HUDEP-2 (cell line): ENCODE results near the gene PSMF1.

Experiments
- DNase-seq, 76 experiments: peaks; one replicate each; lab custom pipeline; 2025; ENCODE audit not compliant: unreplicated experiment in 76 of 76; lab: John Stamatoyannopoulos, UW

Gene PSMF1

GRCh38 chr20:1160991-1161390 is 42.6 kb downstream of the PSMF1 start:
- no peak for DNase-seq

DNA sequence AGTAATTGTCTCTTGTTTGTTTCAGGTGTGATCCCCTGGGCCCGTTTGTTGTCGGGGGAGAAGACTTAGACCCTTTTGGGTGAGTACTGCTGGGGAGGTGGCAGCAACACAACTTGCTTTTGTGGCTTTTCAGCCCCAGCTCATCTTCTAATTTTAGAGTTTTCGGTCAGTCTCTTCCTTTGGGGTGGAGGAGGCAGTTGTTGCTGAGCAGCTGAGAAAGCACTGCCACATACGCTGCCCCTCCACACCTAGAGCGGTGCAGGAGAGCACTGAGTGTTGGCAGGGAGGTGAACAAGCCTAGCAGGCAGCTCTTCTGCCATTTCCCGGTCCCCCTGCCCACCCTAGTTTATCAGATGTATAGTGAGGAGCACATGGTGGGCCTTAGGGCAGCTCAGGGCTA is 44.7 kb downstream of the PSMF1 start:
- DNase-seq = no peak

DNA sequence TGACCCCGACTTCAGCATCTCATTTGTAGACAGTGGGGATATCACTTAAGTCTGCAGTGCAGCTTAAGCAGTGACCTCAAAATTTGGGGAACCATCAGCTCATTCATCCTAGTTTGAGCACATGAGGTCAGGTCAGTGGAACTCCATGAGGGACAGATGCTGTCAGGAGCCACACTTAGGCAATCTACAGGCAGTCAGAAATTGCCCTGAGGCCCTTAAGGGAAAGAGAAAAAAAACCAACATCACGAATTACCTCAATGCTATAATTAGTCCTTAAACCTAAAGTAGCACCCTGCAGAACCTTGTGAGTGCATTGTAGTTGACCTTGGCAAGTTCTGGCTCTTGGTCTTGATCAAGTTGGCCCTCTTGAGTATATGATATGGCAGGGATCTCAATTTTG is 45.3 kb downstream of the PSMF1 start:
- DNase-seq = no peak

- no peak for DNase-seq
Observed at GRCh38 chr20:1164871-1165270, 46.5 kb downstream of the PSMF1 start.

DNA sequence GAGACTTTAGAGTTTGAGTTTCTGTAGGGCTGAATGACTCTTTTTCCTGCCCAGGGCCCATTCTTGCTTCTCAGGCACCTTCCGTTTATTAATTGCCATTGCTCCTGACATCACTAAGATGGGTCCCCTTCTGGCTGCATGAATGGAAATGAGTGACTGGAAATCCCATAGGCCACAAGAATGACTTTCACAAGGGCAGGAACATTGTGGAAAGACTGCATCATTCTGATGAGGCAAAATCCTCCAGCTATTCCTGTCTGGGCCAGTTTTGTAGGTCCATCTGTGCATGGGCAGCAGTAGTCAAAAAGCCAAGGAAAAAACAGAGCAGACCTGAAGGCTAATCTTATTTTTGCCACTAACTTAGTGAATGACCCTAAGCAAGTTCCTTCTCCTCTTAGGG is 47.1 kb downstream of the PSMF1 start:
- no peak for DNase-seq

DNA sequence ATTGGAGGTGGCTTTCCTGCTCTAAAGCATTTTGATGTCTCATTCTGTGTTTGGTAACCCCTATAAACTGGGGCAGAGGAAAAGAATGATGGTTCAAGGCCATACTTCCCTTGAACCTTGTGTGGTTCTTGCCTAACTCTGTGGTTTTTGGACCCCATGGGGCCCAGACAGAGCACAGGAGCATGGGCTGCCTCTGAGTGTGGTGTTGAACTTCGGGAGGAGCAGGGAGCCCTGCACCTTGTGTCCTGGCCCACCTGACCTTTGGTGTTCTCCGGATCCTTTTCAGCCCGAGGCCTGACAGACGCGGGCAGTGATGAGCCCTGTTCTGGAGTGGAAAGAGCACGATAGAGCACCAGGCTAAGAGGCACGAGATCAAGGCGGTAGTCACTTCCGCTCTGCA is 47.5 kb downstream of the PSMF1 start:
- DNase-seq = no peak

- DNase-seq = no peak
Observed at GRCh38 chr20:1166948-1167720, 48.7 kb downstream of the PSMF1 start.

DNA sequence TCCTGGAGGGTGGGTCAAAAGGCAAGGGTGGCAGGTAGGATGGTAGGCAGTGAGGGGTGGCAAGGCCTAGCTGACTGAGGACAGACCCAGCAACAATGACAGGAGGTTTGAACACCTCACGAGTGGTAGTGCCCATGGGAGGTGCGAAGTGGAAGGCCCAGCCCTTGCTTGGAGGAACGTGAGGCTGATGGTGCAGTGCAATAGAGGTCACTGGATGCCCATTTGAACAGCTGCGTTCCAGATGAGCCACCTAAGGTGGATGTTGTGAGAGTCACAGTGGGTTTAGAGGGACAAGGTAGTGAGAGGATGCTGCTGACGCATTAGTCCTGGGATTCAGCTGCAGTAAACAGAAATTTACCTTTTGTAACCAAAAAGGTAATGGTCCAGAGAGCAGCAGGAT is 50.8 kb downstream of the PSMF1 start:
- DNase-seq = no peak

- DNase-seq = peak in 43 of 76 experiments; percentile 6 to 63 (median 31)
Observed at GRCh38 chr20:1171461-1172093, 53.2 kb downstream of the PSMF1 start.

DNA sequence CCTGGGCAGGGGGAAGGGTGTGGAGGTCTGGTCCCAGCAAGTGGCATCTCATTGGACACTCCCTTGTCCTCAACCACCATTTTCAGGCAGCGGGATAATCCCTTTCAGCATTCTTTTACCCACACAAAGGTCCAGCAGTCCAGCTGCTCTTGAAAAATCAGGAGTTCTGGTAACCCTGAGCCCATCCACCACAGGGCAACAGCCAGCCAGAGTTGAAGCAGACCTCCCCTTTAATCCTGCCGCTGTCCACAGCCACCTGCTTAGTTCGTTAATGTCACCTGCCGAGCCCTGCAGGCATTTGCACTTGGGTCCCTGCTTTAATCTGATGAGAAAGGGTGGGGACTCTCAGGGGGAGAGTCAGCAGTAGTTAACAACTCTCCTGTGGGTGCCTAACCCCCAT is 55.3 kb downstream of the PSMF1 start:
- no peak for DNase-seq

GRCh38 chr20:1174787-1175186 is 56.4 kb downstream of the PSMF1 start:
- peak in 24 of 76 experiments; percentile 4 to 55 (median 16) for DNase-seq

- DNase-seq = peak in 23 of 76 experiments; percentile 1 to 51 (median 19)
Observed at GRCh38 chr20:1177680-1178079, 59.3 kb downstream of the PSMF1 start.

DNA sequence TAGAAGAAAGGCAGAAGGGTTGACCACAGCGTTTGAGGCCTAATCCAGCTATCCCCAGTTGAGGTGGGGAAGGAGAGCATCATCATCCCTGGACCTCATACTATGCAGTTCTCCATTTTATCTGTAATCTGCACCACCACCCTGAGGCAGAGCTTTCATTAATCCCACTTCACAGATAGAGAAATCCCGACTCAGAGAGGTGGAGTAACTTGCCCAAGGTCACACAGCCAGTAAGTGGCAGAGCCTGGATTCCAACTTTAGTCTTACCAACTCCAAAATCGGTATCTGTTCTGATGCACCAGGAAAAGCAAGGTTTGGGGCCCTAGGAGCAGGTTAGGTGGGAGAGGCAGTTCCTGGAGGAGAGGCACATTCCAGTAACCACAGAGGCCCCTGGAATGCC is 59.7 kb downstream of the PSMF1 start:
- no peak for DNase-seq

DNA sequence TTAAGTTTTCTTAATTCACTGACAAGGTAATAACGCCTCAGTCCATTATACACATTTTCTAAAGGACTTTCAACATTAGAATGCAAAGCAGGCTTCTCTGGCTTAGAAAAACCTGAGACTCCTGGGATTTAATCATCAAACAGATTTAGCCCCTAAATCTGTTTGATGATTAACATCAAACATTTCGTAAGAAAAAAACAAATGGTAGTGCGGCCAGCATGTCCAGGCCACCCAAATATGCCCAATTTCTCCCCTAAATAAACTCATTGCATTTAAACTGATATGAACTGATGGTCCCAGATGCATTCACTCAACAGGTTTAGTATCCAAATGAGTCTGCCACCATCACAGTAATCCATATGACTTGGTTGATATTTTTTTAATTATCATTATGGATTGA is 60.2 kb downstream of the PSMF1 start:
- DNase-seq = no peak

GRCh38 chr20:1180949-1181348 is 62.5 kb downstream of the PSMF1 start:
- DNase-seq = no peak

- no peak for DNase-seq
Observed at GRCh38 chr20:1182106-1182505, 63.7 kb downstream of the PSMF1 start.

DNA sequence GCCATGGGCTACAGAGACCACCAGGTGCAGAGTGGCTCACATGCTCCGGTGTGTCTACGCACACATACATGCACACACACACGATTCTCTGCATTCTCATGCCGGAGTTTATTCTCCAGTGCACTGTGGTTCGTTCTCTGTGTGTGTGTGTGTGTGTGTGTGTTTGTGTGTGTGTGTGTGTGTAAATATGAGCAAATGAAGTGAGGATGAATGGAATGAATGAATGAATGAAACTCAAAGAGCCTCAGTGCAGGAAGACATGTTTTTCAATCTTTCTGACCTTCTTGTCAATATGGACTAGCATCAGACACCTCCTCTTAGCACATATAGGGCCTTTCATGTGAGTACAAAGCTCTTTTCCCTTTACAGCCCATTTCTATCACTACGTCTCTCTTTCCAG is 64.8 kb downstream of the PSMF1 start:
- DNase-seq = no peak

DNA sequence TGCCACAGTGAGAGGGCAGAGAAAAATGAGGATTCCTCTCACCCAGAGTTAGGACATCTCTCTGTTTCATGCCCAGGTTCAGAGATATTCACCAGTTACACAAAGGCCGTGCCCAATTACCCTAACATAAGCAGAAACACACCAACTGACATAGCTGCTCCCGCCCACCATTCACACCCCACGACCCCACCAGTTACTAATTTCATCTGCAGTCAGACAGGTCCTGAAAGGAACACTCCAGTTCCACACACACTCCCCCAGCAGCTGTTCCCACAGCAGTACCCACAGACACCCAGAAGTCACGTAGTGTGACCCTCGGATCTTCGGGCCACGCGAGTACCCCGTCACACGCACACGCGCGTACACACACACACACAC is 65.8 kb downstream of the PSMF1 start:
- no peak for DNase-seq

- peak in 1 of 76 experiments; percentile 12 for DNase-seq
Observed at GRCh38 chr20:1184638-1185315, 66.4 kb downstream of the PSMF1 start, which contains the start of gene TMEM74B. Gene TMEM74B (minus strand): TSS chr20:1184981. CDS start chr20:1183801, 1,180 bp downstream.

DNA sequence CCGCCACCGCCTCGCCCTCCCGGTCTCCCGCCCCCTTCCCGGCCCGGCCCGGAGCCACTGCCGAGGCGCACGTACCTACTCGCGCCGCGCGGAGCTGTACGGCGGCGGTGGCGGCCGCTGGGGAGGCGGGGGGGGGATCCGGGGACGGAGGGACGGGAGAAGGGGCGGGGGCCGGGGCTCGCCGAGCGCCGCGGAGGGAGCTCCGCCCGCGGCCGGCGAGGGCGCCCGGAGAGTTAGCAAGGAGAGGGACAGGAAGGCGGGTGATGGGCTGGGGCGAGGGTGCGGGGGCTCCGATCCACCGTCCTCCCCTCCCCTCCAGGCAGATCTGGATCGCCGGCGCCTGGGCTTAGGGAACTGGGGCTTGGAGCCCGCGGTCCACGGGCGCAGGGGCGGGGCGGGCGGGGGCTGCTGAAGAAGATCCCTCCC is 66.9 kb downstream of the PSMF1 start:
- peak in 1 of 76 experiments; percentile 36 for DNase-seq

- peak in 57 of 76 experiments; percentile 7 to 72 (median 44) for DNase-seq
Observed at GRCh38 chr20:1185790-1186334, 67.5 kb downstream of the PSMF1 start.
